NCI-H2196 (cell line): ENCODE measurements around the gene NARF.

ENCODE experiments used
- DNase-seq: peaks from one replicate; lab custom pipeline; 2025; ENCODE audit not compliant: unreplicated experiment; lab: John Stamatoyannopoulos, UW

The NARF gene

GRCh38 chr17:82470065-82470464 is 11.5 kb downstream of the NARF start:
- no peak for DNase-seq

DNA sequence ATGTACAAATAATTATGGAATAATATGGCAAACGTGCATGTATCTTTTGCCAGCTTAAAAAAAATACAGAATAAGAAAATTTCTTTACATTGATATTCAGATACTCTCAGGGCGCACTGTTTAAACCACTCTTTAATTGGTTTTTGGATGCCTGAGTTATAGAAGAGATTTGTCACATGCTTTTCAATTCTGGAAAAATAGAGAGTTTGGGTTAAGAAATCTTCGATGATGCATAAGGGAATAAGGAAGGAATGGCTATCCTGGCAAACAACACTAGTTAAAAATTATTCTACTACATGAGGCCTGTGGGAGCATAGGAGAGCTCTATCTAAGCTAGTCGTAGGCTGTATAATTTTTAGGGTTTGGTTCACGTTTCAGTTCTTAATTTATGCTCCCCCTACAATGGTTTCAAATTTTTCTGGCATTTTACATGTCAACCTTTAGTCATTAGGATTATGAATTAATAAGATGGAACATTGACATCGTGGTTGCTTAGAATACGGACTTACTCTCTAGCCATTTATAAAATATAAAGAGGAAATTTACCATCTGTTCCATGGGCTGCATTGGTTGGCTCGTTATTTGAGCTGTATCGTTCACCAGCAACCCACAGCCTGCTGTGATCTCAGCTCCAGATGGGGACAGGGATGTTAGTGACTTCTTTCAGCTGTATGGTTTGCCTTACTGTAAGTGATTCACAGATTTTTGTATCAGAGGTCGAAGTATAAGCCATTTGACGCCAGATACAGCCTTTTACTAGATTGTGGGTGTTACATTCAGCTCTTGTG is 15.9 kb downstream of the NARF start:
- no peak for DNase-seq

GRCh38 chr17:82475458-82475857 is 16.9 kb downstream of the NARF start:
- no peak for DNase-seq

- DNase-seq, result no peak
These were observed 19.4 kb downstream of the NARF start for GRCh38 chr17:82477934-82478333.

DNA sequence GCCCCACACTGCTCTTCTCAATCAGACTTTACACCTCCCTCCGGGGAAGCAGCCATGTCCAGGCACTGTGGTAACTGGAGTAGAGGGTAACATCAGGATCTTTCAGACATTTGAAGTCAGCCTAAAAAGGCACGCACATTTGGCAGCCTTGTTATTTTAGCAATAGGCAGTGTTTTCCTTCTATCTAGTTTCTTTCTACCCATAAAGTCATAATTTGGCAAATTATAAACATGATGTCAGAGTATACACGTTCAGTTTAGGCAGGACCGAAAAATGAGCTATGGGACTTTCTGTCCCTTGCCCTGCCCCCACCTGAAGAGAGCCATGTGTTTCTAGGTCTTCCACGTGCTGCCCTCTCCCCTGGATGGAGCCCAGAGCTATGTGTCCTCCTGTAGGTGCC is 21.1 kb downstream of the NARF start:
- no peak for DNase-seq

DNA sequence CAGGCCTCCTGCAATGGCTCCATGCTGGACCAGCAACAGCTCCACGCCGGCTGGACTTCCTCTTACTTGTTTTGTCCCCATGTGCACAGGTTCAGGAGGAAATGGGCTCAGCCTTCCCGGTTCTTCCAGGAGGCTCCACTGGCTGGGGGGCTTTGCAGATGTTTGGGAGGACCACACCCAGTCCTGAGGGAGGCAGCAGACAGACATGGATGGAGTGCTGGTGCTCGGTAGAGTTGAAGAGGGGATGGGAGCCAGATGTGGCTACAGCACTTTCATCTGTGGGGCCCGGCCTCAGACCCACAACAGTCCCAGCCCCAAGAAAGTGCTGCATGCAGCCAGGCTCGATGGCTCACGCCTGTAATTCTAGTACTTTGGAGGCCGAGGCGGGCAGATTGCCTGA is 21.8 kb downstream of the NARF start:
- DNase-seq, result no peak

- no peak for DNase-seq
These were observed 24.7 kb downstream of the NARF start for GRCh38 chr17:82483204-82483660.

- DNase-seq, result no peak
These were observed 25.3 kb downstream of the NARF start for GRCh38 chr17:82483836-82484235.

GRCh38 chr17:82486231-82487094 is 27.9 kb downstream of the NARF start:
- no peak for DNase-seq

GRCh38 chr17:82487910-82488309 is 29.4 kb downstream of the NARF start:
- DNase-seq, result no peak

- DNase-seq, result no peak
These were observed 30.6 kb downstream of the NARF start for GRCh38 chr17:82489117-82489516.

- DNase-seq, result no peak
These were observed 31.4 kb downstream of the NARF start for GRCh38 chr17:82489851-82490511.

GRCh38 chr17:82490512-82491195 is 32.1 kb downstream of the NARF start:
- DNase-seq, result peak; percentile 64

GRCh38 chr17:82491196-82491530 is 32.6 kb downstream of the NARF start:
- DNase-seq, result no peak

DNA sequence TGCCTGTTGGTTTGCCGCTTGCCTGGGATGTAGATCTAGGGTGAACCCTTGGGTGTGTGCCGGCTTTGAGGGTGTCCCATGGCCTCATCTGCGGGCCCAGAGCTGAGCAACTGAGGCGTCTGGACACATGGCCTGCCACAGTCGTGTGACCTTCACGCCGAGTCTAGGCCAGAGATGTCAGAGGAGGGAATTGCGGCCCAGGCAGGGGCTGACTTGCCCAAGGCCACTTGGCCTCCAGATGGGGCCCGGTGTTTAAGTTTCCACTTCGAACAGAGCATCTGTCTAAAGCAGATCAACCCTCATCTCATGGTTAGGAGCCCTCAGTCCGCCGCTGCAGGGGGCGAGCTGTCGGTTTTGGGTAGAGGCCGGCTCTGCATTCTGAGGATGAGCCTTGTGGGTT is 33.0 kb downstream of the NARF start:
- no peak for DNase-seq

- no peak for DNase-seq
These were observed 34.2 kb downstream of the NARF start for GRCh38 chr17:82492643-82493225.

DNA sequence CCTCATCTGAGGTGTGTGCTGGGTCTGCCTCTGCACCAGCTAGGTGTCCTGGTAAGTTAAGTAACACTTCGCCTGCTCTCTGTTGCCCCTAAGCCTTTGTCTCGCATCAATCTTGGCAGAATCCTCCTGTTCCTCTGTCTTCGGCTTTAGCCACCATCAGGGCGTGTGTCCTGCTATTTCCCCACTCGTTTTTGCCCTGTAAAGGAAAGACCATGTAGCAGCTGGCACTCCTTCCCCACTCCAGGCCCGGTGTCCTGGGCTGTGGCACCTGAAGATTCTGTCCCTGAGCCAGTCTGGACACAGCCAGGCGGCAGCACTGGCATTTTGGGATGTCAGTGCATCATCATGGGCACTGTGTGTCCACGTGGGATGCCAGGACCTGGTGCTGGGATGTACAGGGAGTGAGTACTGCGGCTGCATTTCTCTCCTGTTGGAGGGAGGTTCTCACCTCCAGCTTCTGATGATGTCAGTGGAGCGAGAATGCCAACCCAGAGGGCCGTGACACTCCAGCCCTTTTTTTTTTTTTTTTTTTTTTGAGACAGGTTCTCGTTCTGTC is 34.8 kb downstream of the NARF start:
- no peak for DNase-seq

DNA sequence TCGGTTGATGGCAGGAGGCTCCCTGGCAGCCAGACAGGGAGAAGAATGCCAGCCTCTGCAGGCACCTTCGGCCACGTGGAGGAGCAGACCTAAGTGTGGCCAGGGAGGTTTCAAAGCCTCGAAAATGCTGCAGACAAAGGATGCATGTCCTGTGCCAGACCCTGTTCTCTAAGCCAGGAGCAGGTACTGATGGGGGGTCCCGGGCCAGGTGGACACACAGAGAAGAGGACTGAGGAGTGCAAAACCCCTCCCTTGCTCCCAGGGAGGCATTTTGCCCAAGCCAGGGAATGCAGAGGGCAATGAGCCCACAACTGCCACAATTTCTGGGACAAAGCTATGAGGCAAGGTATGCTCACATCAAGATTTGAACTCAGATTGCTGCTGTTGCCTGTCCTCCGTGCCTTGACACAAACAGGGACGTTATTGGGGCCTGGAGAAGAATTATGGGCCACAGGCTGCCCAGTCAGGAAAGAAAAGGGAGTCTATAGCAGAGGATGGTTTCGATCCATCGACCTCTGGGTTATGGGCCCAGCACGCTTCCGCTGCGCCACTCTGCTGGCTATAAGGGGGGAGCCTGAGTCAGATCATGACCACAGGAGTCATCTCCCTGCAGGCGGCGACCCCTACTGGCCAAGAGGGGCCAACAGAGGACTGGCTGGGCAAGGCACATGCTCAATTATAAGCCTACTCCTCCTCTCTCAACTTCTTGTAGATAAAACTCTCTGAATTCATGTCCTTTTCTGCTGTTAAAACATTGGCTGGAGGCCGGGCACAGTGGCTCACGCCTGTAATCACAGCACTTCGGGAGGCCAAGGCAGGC is 35.9 kb downstream of the NARF start:
- DNase-seq, result peak; percentile 73

GRCh38 chr17:82495844-82496528 is 37.4 kb downstream of the NARF start:
- DNase-seq, result peak; percentile 97
